Esophagus muscularis mucosa (tissue), 3 donors: ENCODE data around the gene GPC2.

Experiments used
- POLR2A ChIP-seq: fragments of 450-650 bp; IDR thresholded peaks from one replicate; pipeline ENCODE4 v1.6.1; 2017; ENCODE audit warnings: antibody characterized with exemption, moderate library complexity, mild to moderate bottlenecking, low read depth
- POLR2AphosphoS5 ChIP-seq, 2 donors: sonication (generic); formaldehyde crosslinking; IDR thresholded peaks; one replicate each; pipeline ENCODE4 v1.6.1; 2017; ENCODE audit warnings: antibody characterized with exemption in 2 of 2
- TF ChIP-seq, protein P1 (sequence below), 3 experiments: fragments of 200-600 bp in 2 of 3; fragments of 450-650 bp in 1 of 3; sonication (generic) in 2 of 3; IDR thresholded peaks; one replicate each; pipeline ENCODE4 v1.5.1; 2017 to 2019; ENCODE audit warnings: antibody characterized with exemption in 3 of 3, mild to moderate bottlenecking in 2 of 3, moderate library complexity in 1 of 3

DNA sequence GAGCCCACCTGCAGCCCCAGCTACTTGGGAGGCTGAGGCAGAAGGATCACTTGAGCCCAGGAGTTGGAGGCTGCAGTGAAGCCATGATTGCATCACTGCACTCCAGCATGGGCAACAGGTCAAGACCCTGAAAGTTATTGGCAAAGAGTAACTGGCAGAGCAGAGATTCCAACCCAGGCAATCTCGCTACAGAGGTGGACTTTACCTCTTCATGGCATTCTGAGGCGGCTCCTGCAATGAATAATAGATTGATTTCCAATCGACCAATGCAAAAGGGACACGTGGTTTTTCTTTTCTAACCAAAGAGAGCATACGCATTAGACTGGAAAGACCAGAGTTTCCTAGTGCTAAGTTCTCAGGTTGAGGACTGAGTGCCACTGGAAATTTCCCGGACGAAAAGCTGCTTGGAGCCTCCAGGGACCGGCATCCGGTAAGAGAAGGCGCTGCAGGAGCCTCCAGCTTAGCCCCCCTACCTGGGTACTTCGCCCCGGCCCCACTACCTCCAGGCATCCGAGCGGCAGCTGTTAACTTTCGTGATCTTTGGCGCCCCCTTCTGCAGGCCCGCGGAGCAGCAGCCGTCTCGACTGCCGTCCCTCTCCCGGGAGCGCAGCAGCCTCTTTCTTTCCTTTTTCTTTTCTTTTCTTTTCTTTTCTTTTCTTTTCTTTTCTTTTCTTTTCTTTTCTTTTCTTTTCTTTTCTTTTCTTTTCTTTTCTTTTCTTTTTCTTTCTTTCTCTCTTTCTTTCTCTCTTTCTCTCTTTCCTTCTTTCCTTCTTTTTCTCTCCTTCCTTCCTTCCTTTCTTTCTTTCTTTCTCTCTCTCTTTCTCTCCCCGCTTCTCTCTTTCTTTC lies 46.4 kb downstream of the GPC2 start:
- TF ChIP-seq POLR2A: no peak
- peak in 1 of 2 donors; percentile 18 for TF ChIP-seq POLR2AphosphoS5 (IDR thresholded peaks at IDR 0.05)
- TF ChIP-seq, protein P1, sequence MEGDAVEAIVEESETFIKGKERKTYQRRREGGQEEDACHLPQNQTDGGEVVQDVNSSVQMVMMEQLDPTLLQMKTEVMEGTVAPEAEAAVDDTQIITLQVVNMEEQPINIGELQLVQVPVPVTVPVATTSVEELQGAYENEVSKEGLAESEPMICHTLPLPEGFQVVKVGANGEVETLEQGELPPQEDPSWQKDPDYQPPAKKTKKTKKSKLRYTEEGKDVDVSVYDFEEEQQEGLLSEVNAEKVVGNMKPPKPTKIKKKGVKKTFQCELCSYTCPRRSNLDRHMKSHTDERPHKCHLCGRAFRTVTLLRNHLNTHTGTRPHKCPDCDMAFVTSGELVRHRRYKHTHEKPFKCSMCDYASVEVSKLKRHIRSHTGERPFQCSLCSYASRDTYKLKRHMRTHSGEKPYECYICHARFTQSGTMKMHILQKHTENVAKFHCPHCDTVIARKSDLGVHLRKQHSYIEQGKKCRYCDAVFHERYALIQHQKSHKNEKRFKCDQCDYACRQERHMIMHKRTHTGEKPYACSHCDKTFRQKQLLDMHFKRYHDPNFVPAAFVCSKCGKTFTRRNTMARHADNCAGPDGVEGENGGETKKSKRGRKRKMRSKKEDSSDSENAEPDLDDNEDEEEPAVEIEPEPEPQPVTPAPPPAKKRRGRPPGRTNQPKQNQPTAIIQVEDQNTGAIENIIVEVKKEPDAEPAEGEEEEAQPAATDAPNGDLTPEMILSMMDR (IDR thresholded peaks at IDR 0.05): peak; percentile 81 to 92 (median 92)
